SU-DHL-6 (cell line): ENCODE measurements around the gene ZRSR2.

ENCODE experiments used
- H2AFZ ChIP-seq: fragments of 200-600 bp; sonication (generic); 2 replicates; pipeline ENCODE4 v1.6.1; 2014; ENCODE audit warnings: low read depth, mild to moderate bottlenecking, moderate library complexity, mixed read lengths, antibody characterized with exemption, low read length; ENCODE audit not compliant: severe bottlenecking
- H3F3A ChIP-seq: fragments of 200-600 bp; shearing (Covaris generic); 2 replicates; pipeline ENCODE4 v1.6.0; 2016; ENCODE audit warnings: antibody characterized with exemption, mild to moderate bottlenecking; ENCODE audit not compliant: insufficient read depth
- H3K27ac ChIP-seq: fragments of 200-600 bp; sonication (generic); 2 replicates; pipeline ENCODE4 v1.5.1; 2016; ENCODE audit warnings: low read depth, mild to moderate bottlenecking, low read length, moderate library complexity, mixed read lengths
- H3K27me3 ChIP-seq: fragments of 200-600 bp; sonication (generic), shearing (Covaris generic); 2 replicates; pipeline ENCODE4 v1.6.0; 2014; ENCODE audit warnings: mild to moderate bottlenecking, low read length
- H3K36me3 ChIP-seq: fragments of 200-600 bp; sonication (generic); 2 replicates; pipeline ENCODE4 v1.6.1; 2014; ENCODE audit warnings: mild to moderate bottlenecking, low read length, mixed read lengths
- H3K4me2 ChIP-seq: fragments of 300-600, 200-600 bp; shearing (Covaris generic), sonication (generic); 2 replicates; pipeline ENCODE4 v1.6.0; 2014; ENCODE audit warnings: low read length, low read depth, mild to moderate bottlenecking; ENCODE audit not compliant: poor library complexity, severe bottlenecking
- H3K4me3 ChIP-seq: fragments of 200-600 bp; sonication (generic); 2 replicates; pipeline ENCODE4 v1.5.1; 2014; ENCODE audit warnings: antibody characterized with exemption, low read length, mild to moderate bottlenecking, mixed read lengths; ENCODE audit not compliant: insufficient read depth, poor library complexity, severe bottlenecking
- H3K79me2 ChIP-seq: fragments of 200-600 bp; sonication (generic); 2 replicates; pipeline ENCODE4 v1.6.1; 2014; ENCODE audit warnings: mild to moderate bottlenecking, low read length, moderate library complexity; ENCODE audit not compliant: insufficient read depth
- H3K9ac ChIP-seq: fragments of 200-600 bp; sonication (generic); 2 replicates; pipeline ENCODE4 v1.7.0; 2014; ENCODE audit warnings: mild to moderate bottlenecking, low read length
- H3K9me2 ChIP-seq: fragments of 200-600 bp; sonication (generic); replicated peaks from 2 replicates; pipeline ENCODE4 v1.6.1; 2014; ENCODE audit warnings: low read length; ENCODE audit not compliant: insufficient read depth
- H3K9me3 ChIP-seq: fragments of 200-600 bp; sonication (generic); 2 replicates; pipeline ENCODE4 v1.6.1; 2014; ENCODE audit warnings: low read length, mixed read lengths; ENCODE audit not compliant: insufficient read depth
- H4K20me1 ChIP-seq: fragments of 200-600 bp; sonication (generic); 2 replicates; pipeline ENCODE4 v1.6.1; 2014; ENCODE audit warnings: low read depth, mild to moderate bottlenecking, antibody characterized with exemption, low read length, moderate library complexity, mixed read lengths
- EZH2phosphoT487 ChIP-seq: fragments of 200-600 bp; sonication (generic), shearing (Covaris generic); conservative IDR thresholded peaks from 2 replicates; pipeline ENCODE4 v1.6.1; 2018; ENCODE audit warnings: mild to moderate bottlenecking, antibody characterized with exemption, low read length, moderate library complexity, mixed read lengths
- TF ChIP-seq, protein P1 (sequence below): fragments of 200-600 bp; sonication (generic); IDR thresholded peaks from one replicate; pipeline ENCODE4 v1.5.1; 2017; ENCODE audit warnings: antibody characterized with exemption, mild to moderate bottlenecking, low read length, moderate library complexity; ENCODE audit not compliant: insufficient read depth, poor library complexity, severe bottlenecking

Gene ZRSR2

GRCh38 chrX:15841853-15842516 lies 51.7 kb downstream of the ZRSR2 start:
- no peak overlapping the region for H3K4me3 ChIP-seq
- TF ChIP-seq, protein P1, sequence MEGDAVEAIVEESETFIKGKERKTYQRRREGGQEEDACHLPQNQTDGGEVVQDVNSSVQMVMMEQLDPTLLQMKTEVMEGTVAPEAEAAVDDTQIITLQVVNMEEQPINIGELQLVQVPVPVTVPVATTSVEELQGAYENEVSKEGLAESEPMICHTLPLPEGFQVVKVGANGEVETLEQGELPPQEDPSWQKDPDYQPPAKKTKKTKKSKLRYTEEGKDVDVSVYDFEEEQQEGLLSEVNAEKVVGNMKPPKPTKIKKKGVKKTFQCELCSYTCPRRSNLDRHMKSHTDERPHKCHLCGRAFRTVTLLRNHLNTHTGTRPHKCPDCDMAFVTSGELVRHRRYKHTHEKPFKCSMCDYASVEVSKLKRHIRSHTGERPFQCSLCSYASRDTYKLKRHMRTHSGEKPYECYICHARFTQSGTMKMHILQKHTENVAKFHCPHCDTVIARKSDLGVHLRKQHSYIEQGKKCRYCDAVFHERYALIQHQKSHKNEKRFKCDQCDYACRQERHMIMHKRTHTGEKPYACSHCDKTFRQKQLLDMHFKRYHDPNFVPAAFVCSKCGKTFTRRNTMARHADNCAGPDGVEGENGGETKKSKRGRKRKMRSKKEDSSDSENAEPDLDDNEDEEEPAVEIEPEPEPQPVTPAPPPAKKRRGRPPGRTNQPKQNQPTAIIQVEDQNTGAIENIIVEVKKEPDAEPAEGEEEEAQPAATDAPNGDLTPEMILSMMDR = no peak
- TF ChIP-seq EZH2phosphoT487 = no peak
- H3K9ac ChIP-seq = no peak overlapping the region
- H3K27ac ChIP-seq = no peak overlapping the region
- peaks cover 15% of the 10 kb centered on the region for H3K79me2 ChIP-seq
- H3K27me3 ChIP-seq = no peaks in the 10 kb centered on the region
- H3K36me3 ChIP-seq = peaks cover 4% of the 10 kb centered on the region; the same call in 1 of the 2 replicates
- no peaks in the 10 kb centered on the region for H3F3A ChIP-seq
- H4K20me1 ChIP-seq = no peaks in the 10 kb centered on the region
- H3K9me2 ChIP-seq = no peaks in the 10 kb centered on the region
- H2AFZ ChIP-seq = no peak overlapping the region
- H3K9me3 ChIP-seq = no peaks in the 10 kb centered on the region
- H3K4me2 ChIP-seq = no peak overlapping the region

DNA sequence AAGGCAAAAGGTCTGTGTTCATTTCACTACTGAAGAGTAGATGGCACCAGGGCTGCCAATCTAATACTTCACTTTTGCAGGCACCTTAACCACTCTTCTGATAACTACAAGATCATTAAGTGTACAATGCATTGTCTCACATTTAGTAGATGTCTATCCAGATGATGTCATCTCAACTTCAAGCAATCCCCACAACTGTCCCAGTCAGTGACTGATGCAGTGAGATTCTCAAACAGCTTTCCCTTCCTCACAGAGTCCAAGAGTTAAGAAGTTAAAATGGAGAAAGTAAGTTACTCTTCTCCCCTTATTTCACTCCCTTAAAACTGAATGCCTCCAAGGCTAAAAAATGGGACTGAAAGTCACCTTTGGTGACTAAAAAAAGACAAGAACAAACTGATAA lies 53.7 kb downstream of the ZRSR2 start:
- peaks cover 4% of the 10 kb centered on the region; the same call in 1 of the 2 replicates for H3K36me3 ChIP-seq
- no peak overlapping the region for H3K27ac ChIP-seq

DNA sequence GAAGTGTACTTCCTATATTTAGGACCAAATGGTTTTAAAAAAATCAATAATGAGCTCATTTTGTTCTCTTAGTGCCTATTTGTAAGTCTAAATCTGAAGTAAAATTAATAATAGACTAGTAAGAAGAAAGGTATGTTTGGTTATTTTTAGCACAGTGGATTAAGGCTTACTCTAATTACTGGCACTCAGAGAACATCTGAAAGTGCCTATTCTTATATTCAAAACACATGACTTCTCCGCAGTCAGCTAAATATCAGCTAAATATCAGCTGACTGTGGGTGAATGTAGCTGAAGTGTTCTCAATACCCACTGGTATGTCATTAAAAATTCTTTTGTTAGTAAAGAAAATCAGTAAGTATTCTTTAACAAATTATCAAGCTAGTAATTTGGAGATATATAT lies 58.3 kb downstream of the ZRSR2 start:
- Histone ChIP-seq H3K9me3 (no peaks in the 10 kb centered on the region), H3F3A (no peaks in the 10 kb centered on the region; the same call in 1 of the 2 replicates), H3K36me3 (peaks cover 10% of the 10 kb centered on the region; the same call in 1 of the 2 replicates), H3K9ac (no peak overlapping the region), H3K27ac (no peak overlapping the region), H3K4me3 (no peak overlapping the region), H3K79me2 (peaks cover 33% of the 10 kb centered on the region), H2AFZ (no peak overlapping the region), H3K27me3 (no peaks in the 10 kb centered on the region), H4K20me1 (no peaks in the 10 kb centered on the region), H3K4me2 (no peak overlapping the region), H3K9me2 (no peaks in the 10 kb centered on the region)
- TF ChIP-seq, protein P1 = no peak
- no peak for TF ChIP-seq EZH2phosphoT487

More for the DNA sequence above, 53.7 kb downstream of the ZRSR2 start:
- Histone ChIP-seq H4K20me1 (no peaks in the 10 kb centered on the region), H3F3A (no peaks in the 10 kb centered on the region; the same call in 1 of the 2 replicates), H3K9ac (no peak overlapping the region), H3K9me3 (no peaks in the 10 kb centered on the region), H3K4me3 (no peak overlapping the region), H3K9me2 (no peaks in the 10 kb centered on the region), H3K27me3 (no peaks in the 10 kb centered on the region), H2AFZ (no peak overlapping the region), H3K4me2 (no peak overlapping the region), H3K79me2 (peaks cover 15% of the 10 kb centered on the region)
- TF ChIP-seq EZH2phosphoT487 = no peak
- TF ChIP-seq, protein P1 = no peak
